SH-SY5Y (cell line): ENCODE results near the gene IER5L.

Source experiments
- GATA2 ChIP-seq: IDR thresholded peaks from 2 replicates; pipeline ENCODE4 v1.6.1; 2011; ENCODE audit warnings: mild to moderate bottlenecking, low read depth, low read length
- GATA3 ChIP-seq: IDR thresholded peaks from 2 replicates; pipeline ENCODE4 v1.6.1; 2011; ENCODE audit warnings: low read depth, mild to moderate bottlenecking, low read length, moderate library complexity

DNA sequence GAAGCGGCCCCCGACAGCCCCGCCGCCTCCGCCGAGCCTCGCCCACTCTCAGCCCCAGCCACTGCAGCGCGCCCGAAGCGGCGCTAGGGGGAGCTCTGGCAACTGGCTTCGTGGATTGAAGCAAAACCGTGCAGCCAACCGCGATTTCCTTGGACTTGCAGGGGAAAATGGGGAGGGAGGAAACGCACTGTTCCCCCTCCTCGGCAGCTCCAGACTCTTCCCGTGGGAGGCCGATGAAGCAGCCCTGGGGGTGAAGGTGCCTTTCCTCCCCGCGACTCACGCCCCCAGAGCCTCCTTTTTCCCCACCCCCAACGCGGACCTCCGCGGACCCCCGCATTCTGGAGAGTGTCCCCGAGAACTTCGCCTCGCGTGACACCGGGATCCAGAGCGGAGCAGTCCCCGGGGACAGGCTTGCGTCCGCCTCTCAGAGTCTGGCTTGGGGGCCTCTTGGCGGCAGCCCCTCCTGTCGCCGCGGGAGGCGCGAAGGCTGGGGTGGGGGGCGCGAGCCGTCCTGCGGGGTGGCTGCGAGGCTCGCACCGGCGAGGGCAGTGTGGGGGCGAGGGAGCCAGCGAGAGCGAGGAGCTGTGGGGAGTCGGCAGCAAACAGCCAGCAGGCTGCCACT is 3.8 kb downstream of the IER5L start:
- TF ChIP-seq GATA3, result no peak
- TF ChIP-seq GATA2, result no peak
